GM21786 (cell line): ENCODE data around the gene GSDME.

ENCODE experiments used
- ATAC-seq: cut with Tn5 transposase; IDR thresholded peaks from one replicate; pipeline ENCODE4 v1.9.1; 2021; ENCODE audit not compliant: unreplicated experiment

The GSDME gene

DNA sequence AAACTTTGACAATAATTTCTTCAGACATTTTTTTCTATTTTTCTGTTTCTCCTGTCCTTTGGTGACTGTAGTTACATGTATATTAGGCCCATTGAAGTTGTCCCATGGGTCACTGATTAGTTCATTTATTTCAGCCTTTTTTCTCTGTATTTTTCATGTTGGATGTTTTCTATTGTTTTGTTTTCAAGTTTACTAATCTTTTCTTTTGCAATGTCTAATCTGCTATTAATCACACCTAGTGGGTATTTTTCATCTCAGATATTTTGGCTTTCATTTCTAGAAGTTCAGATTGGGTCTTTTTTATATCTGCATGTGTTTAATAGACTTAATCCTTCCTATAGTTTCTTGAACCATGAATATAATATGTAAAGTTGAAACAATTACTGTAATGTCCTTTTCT lies 99.3 kb downstream of the GSDME start:
- ATAC-seq, result no peak

DNA sequence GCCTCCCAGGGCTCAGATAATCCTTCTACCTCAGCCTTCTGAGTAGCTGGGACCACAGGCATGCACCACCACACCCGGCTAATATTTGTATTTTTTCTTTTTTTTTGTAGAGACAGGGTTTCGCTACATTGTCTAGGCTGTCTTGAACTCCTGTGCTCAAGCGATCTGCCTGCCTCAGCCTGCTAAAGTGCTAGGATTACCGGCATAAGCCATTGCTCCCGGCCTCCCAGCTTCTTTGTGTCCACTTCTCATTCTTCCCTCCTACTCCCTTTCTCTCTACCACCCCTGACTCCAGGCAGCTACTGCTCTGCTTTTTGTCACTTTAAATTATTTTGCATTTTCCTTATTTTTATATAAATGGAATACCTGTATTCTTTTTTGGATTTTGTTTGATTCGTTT lies 100.7 kb downstream of the GSDME start:
- ATAC-seq, result no peak

DNA sequence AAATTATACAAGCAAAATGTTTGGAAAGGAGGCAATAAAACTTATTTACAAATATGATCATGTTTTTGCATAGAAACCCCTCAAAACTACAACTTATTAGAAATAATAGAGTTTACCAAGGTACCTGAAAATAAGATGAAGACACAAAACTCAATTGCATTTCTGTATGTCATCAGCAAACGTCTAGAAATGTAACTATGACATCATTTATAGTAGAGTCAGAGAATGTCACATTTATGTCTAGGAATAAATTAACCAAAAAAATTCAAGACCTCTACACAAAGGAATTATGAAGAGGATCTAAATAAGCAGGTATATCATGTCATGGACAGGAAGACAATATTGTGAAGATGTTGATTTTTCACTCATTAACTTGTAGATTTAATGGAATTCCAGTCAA lies 103.0 kb downstream of the GSDME start:
- ATAC-seq, result no peak

DNA sequence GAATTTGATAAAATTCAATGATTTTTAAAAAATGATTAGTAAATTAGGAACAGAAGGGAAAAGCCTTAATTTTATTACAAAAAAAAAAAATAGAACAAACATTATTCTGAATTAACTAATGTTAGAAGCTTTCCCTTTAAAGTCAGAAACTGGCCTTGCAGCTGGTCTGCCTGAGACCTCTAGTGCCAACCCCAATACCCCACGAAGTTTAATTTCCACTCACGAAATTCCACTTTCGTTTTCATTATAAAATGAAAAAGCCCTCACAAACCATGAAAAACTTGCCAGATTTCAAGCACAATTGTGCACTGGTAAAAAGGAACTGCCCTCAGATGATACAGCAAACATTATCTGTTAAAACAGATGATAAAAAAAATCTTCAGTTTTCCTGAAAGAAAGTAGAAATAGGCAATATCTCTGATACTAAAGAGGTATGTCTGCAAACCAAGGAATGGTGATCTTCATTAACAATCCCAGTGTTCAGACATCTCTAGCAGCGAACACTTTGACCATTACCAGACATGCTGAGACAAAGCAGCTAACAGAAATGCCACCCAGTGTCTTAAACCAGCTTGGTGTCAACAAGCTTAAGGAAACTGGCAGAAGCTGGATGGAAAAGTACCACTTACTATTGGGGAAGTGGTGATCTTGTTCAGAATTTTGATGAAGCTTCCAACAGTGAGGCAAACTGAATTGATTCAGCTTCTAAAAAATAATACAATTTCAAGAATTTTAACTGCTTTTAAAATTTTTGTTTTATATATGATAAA lies 103.8 kb downstream of the GSDME start:
- ATAC-seq, result no peak

DNA sequence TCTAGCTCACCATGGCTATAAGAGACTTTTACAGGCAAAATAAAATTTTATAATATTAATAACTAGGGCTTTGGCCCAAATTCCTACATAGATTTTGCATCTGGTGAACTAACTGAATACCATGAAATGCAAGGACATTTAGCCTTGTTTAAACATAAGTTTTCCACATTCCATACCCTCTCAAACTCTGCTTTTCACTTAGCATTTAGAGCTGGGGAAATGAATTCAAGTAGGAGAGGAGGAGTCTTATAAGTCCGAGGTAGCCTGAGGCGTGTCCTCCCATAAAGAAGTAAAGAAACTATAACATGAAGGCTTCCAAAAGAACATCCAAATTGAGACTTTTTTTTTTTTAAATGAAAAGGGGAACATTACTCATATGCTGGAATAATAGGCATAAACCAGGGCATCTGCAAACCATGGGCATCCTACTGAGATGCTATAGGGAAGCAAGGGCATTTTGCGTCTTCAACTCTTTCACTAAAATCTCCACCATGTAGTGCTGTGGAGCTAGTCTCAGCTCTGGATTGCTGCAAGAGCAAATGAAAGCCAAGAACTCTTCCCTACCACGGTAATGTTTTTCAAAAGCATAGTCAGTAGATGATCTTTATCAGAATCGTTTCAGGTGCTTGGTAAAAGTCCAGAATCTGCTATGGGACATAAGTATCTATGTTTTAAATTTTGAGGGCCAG lies 104.9 kb downstream of the GSDME start:
- no peak for ATAC-seq
